AG04449 (cell line): Measurements from ENCODE around the gene SPEM1.

Source experiments
- CTCF ChIA-PET: fragments of 350-600 bp; formaldehyde crosslinking; extraction: SDS; loops from one replicate; lab custom pipeline; 2021; ENCODE audit warnings: antibody characterized with exemption; lab: Yijun Ruan, JAX
- POLR2A ChIA-PET: fragments of 400-600, 350-600 bp; formaldehyde crosslinking; extraction: SDS; loops from one replicate; lab custom pipeline; 2020; ENCODE audit warnings: antibody characterized with exemption, inconsistent platforms; lab: Yijun Ruan, JAX
- DNase-seq: peaks from one replicate; pipeline ENCODE4 v3.0.0-alpha.2; 2010; ENCODE audit warnings: low read depth, low spot score
- H3K4me3 ChIP-seq: 2 replicates; pipeline ENCODE4 v1.5.1; 2011; ENCODE audit warnings: low read depth, mild to moderate bottlenecking, control low read depth, low read length
- CTCF ChIP-seq: IDR thresholded peaks from one replicate; pipeline ENCODE4 v1.5.1; 2011; ENCODE audit warnings: mild to moderate bottlenecking, moderate library complexity, low read length, control low read depth, inconsistent platforms; ENCODE audit not compliant: insufficient read depth; ENCODE audit errors: missing control alignments

Gene SPEM1

GRCh38 chr17:7403977-7404736 is 16.0 kb upstream of the SPEM1 start, which contains the start of gene TMEM256:
Gene TMEM256 (minus strand): TSS chr17:7404097. CDS start chr17:7404084, 13 bp downstream.
- CTCF ChIA-PET, result interaction anchor here (0.6 to 1.4 kb wide), 4 partner anchors 15 to 157 kb away, joined by 3 to 8 read pairs (median 4); no protein-coding TSS in a partner anchor
- DNase-seq, result peak; percentile 96
- POLR2A ChIA-PET, result interaction anchor here (0.6 to 1.4 kb wide), 21 partner anchors 9 to 169 kb away, joined by 3 to 11 read pairs (median 4); partner anchors contain the start of genes PLSCR3, POLR2A, TMEM102 and ZBTB4
- no peak for TF ChIP-seq CTCF
- peak within 1 kb of the TSS; percentile 83 for H3K4me3 ChIP-seq

- TF ChIP-seq CTCF, result no peak
- CTCF ChIA-PET, result interaction anchor here (1.4 kb wide), 1 partner anchor 156 kb away, joined by 5 read pairs; no protein-coding TSS in a partner anchor
- DNase-seq, result no peak
- POLR2A ChIA-PET, result interaction anchor here (0.6 to 1.4 kb wide), 16 partner anchors 8 to 169 kb away, joined by 3 to 11 read pairs (median 4); partner anchors contain the start of genes PLSCR3, POLR2A and ZBTB4
- H3K4me3 ChIP-seq, result peak overlapping the region; percentile 83
Observed at GRCh38 chr17:7404737-7405349, 15.3 kb upstream of the SPEM1 start.

- DNase-seq, result no peak
- ChIA-PET CTCF (interaction anchor here (0.7 to 2.0 kb wide), 2 partner anchors 31 to 155 kb away, joined by 3 to 12 read pairs; partner anchors contain the start of gene TMEM102), POLR2A (interaction anchor here (0.7 to 1.3 kb wide), 3 partner anchors 18 to 57 kb away, joined by 3 to 6 read pairs (median 3); partner anchors contain the start of gene SPEM2)
- peak overlapping the region; percentile 83 for H3K4me3 ChIP-seq
- no peak for TF ChIP-seq CTCF
Observed at GRCh38 chr17:7405350-7406234, 14.5 kb upstream of the SPEM1 start.

GRCh38 chr17:7406235-7406825 is 13.8 kb upstream of the SPEM1 start:
- CTCF ChIA-PET, result interaction anchor here (0.7 to 2.0 kb wide), 3 partner anchors 17 to 154 kb away, joined by 3 to 12 read pairs (median 3); partner anchors contain the start of gene TMEM102
- POLR2A ChIA-PET, result interaction anchor here (0.7 to 1.3 kb wide), 3 partner anchors 17 to 58 kb away, joined by 3 to 6 read pairs (median 3); partner anchors contain the start of gene SPEM2
- peak overlapping the region; percentile 83 for H3K4me3 ChIP-seq
- TF ChIP-seq CTCF, result no peak
- DNase-seq, result no peak

GRCh38 chr17:7407082-7407481 is 13.0 kb upstream of the SPEM1 start:
- ChIA-PET CTCF (interaction anchor here (1.0 to 2.0 kb wide), 3 partner anchors 29 to 281 kb away, joined by 3 to 12 read pairs (median 3); partner anchors contain the start of genes TMEM102 and WRAP53), POLR2A (interaction anchor here (0.6 to 1.3 kb wide), 2 partner anchors 17 to 48 kb away, joined by 3 read pairs; no protein-coding TSS in a partner anchor)
- H3K4me3 ChIP-seq, result peak overlapping the region; percentile 36; the same call in 1 of the 2 replicates
- no peak for DNase-seq
- TF ChIP-seq CTCF, result no peak
